ENCODE data around the gene MTMR8. TPM values are rescaled to one million over a fixed set of nuclear protein-coding genes. Genes with fewer than 3 reads are reported as not detected.
A peak's percentile ranks its signal among the peaks of the same experiment; 100 is the strongest.

Gene MTMR8
- 0.58 and 0.59 TPM in 2 replicates for polyA plus RNA-seq (2013)

- no peaks in the 10 kb centered on the region for H3K9me3 ChIP-seq (ENCODE audit: insufficient read depth, low read depth, low read length)
- H3K36me3 ChIP-seq (ENCODE audit: control insufficient read depth in 1 of 2, insufficient read depth in 2 of 2, low read length in 2 of 2) = no peaks in the 10 kb centered on the region
- WGBS (ENCODE audit: extremely low coverage, insufficient coverage, insufficient read length) = no CpG with 5 or more reads among the region's 40 CpGs
Observed at GRCh38 chrX:64394874-64395567, at the start of gene MTMR8. Gene MTMR8, minus strand, starts transcription at chrX:64395452. Its CDS starts 89 bp downstream, at chrX:64395363.

GRCh38 chrX:64439551-64439950, 44.3 kb upstream of the MTMR8 start:
- Histone ChIP-seq H3K79me2 (ENCODE audit: control insufficient read depth, insufficient read depth, low read length, poor library complexity) (no peaks in the 10 kb centered on the region), H3K27ac (ENCODE audit: low read depth, low read length) (no peak overlapping the region), H2BK5ac (ENCODE audit: low read depth, low read length, poor library complexity) (no peak overlapping the region), H2BK12ac (ENCODE audit: low read length) (no peak overlapping the region), H2AFZ (ENCODE audit: insufficient read depth, low read length, poor library complexity) (no peak overlapping the region), H4K91ac (ENCODE audit: low read depth, low read length) (no peak overlapping the region), H2AK5ac (ENCODE audit: low read length) (no peak overlapping the region), H3K4me1 (ENCODE audit: control insufficient read depth in 1 of 2, insufficient read depth in 2 of 2, low read length in 2 of 2) (no peaks in the 10 kb centered on the region), H3K9ac (ENCODE audit: low read length) (no peak overlapping the region), H2BK120ac (ENCODE audit: insufficient read depth, low read length, poor library complexity) (no peak overlapping the region), H3K36me3 (ENCODE audit: control insufficient read depth in 1 of 2, insufficient read depth in 2 of 2, low read length in 2 of 2) (no peaks in the 10 kb centered on the region), H3K4me3 (ENCODE audit: low read depth, low read length) (no peak overlapping the region), H4K8ac (ENCODE audit: low read depth, low read length) (no peak overlapping the region), H3K4ac (ENCODE audit: low read depth, low read length) (no peak overlapping the region), H3K27me3 (ENCODE audit: insufficient read depth, low read length) (no peaks in the 10 kb centered on the region), H3K4me2 (ENCODE audit: low read length) (no peak overlapping the region), H4K12ac (ENCODE audit: low read depth, low read length) (no peak overlapping the region), H3K18ac (ENCODE audit: low read length) (no peak overlapping the region), H3K23ac (ENCODE audit: low read length) (no peak overlapping the region), H3K14ac (ENCODE audit: low read length) (no peak overlapping the region), H3K79me1 (ENCODE audit: low read length) (no peaks in the 10 kb centered on the region), H3K9me3 (ENCODE audit: insufficient read depth, low read depth, low read length) (no peaks in the 10 kb centered on the region)
- DNase-seq = no peak
- no CpG with 5 or more reads among the region's 2 CpGs for WGBS (ENCODE audit: extremely low coverage, insufficient coverage, insufficient read length)

More at GRCh38 chrX:64394874-64395567, at the start of gene MTMR8:
- Histone ChIP-seq H3K23ac (ENCODE audit: low read length) (no peak within 1 kb of the TSS), H2AK5ac (ENCODE audit: low read length) (no peak within 1 kb of the TSS), H4K8ac (ENCODE audit: low read depth, low read length) (peak within 1 kb of the TSS; percentile 66), H3K79me2 (ENCODE audit: control insufficient read depth, insufficient read depth, low read length, poor library complexity) (no peaks in the 10 kb centered on the region), H2AFZ (ENCODE audit: insufficient read depth, low read length, poor library complexity) (peak within 1 kb of the TSS; percentile 83), H4K12ac (ENCODE audit: low read depth, low read length) (no peak within 1 kb of the TSS), H2BK120ac (ENCODE audit: insufficient read depth, low read length, poor library complexity) (no peak within 1 kb of the TSS), H3K4me2 (ENCODE audit: low read length) (peak within 1 kb of the TSS; percentile 92), H3K4ac (ENCODE audit: low read depth, low read length) (no peak within 1 kb of the TSS), H3K27ac (ENCODE audit: low read depth, low read length) (no peak within 1 kb of the TSS), H3K79me1 (ENCODE audit: low read length) (no peaks in the 10 kb centered on the region), H3K18ac (ENCODE audit: low read length) (no peak within 1 kb of the TSS), H4K91ac (ENCODE audit: low read depth, low read length) (no peak within 1 kb of the TSS), H2BK12ac (ENCODE audit: low read length) (no peak within 1 kb of the TSS), H3K4me3 (ENCODE audit: low read depth, low read length) (peak within 1 kb of the TSS; percentile 72), H3K27me3 (ENCODE audit: insufficient read depth, low read length) (no peaks in the 10 kb centered on the region), H3K4me1 (ENCODE audit: control insufficient read depth in 1 of 2, insufficient read depth in 2 of 2, low read length in 2 of 2) (peaks cover 3 to 4% of the 10 kb centered on the region in 2 experiments), H3K14ac (ENCODE audit: low read length) (no peak within 1 kb of the TSS), H2BK5ac (ENCODE audit: low read depth, low read length, poor library complexity) (no peak within 1 kb of the TSS), H3K9ac (ENCODE audit: low read length) (no peak within 1 kb of the TSS)
- DNase-seq = peak; percentile 12 to 60

- Histone ChIP-seq H4K12ac (ENCODE audit: low read depth, low read length) (no peak overlapping the region), H4K91ac (ENCODE audit: low read depth, low read length) (no peak overlapping the region), H3K79me2 (ENCODE audit: control insufficient read depth, insufficient read depth, low read length, poor library complexity) (no peaks in the 10 kb centered on the region), H3K4me3 (ENCODE audit: low read depth, low read length) (no peak overlapping the region), H3K4ac (ENCODE audit: low read depth, low read length) (no peak overlapping the region), H3K27me3 (ENCODE audit: insufficient read depth, low read length) (no peaks in the 10 kb centered on the region), H2AFZ (ENCODE audit: insufficient read depth, low read length, poor library complexity) (no peak overlapping the region), H3K9ac (ENCODE audit: low read length) (no peak overlapping the region), H3K9me3 (ENCODE audit: insufficient read depth, low read depth, low read length) (no peaks in the 10 kb centered on the region), H3K4me2 (ENCODE audit: low read length) (no peak overlapping the region), H2BK120ac (ENCODE audit: insufficient read depth, low read length, poor library complexity) (no peak overlapping the region), H3K36me3 (ENCODE audit: control insufficient read depth in 1 of 2, insufficient read depth in 2 of 2, low read length in 2 of 2) (no peaks in the 10 kb centered on the region), H4K8ac (ENCODE audit: low read depth, low read length) (no peak overlapping the region), H3K14ac (ENCODE audit: low read length) (no peak overlapping the region), H2BK12ac (ENCODE audit: low read length) (no peak overlapping the region), H3K79me1 (ENCODE audit: low read length) (no peaks in the 10 kb centered on the region), H3K18ac (ENCODE audit: low read length) (no peak overlapping the region), H2BK5ac (ENCODE audit: low read depth, low read length, poor library complexity) (no peak overlapping the region), H2AK5ac (ENCODE audit: low read length) (no peak overlapping the region), H3K23ac (ENCODE audit: low read length) (no peak overlapping the region), H3K27ac (ENCODE audit: low read depth, low read length) (no peak overlapping the region), H3K4me1 (ENCODE audit: control insufficient read depth in 1 of 2, insufficient read depth in 2 of 2, low read length in 2 of 2) (no peaks in the 10 kb centered on the region)
- WGBS (ENCODE audit: extremely low coverage, insufficient coverage, insufficient read length) = no CpG with 5 or more reads among the region's 1 CpG
- no peak for DNase-seq
Observed at GRCh38 chrX:64437665-64438064, 42.4 kb upstream of the MTMR8 start.

GRCh38 chrX:64437218-64437617, 42.0 kb upstream of the MTMR8 start:
- no peak overlapping the region for H4K91ac ChIP-seq (ENCODE audit: low read depth, low read length)
- H3K4me1 ChIP-seq (ENCODE audit: control insufficient read depth in 1 of 2, insufficient read depth in 2 of 2, low read length in 2 of 2) = no peaks in the 10 kb centered on the region
- no peak overlapping the region for H2AK5ac ChIP-seq (ENCODE audit: low read length)
- no peak overlapping the region for H3K27ac ChIP-seq (ENCODE audit: low read depth, low read length)
- no peak overlapping the region for H3K14ac ChIP-seq (ENCODE audit: low read length)
- no peak overlapping the region for H4K12ac ChIP-seq (ENCODE audit: low read depth, low read length)
- no peak overlapping the region for H3K9ac ChIP-seq (ENCODE audit: low read length)
- no peak overlapping the region for H2AFZ ChIP-seq (ENCODE audit: insufficient read depth, low read length, poor library complexity)
- H3K79me2 ChIP-seq (ENCODE audit: control insufficient read depth, insufficient read depth, low read length, poor library complexity) = no peaks in the 10 kb centered on the region
- no peak overlapping the region for H3K23ac ChIP-seq (ENCODE audit: low read length)
- no peak overlapping the region for H3K4me3 ChIP-seq (ENCODE audit: low read depth, low read length)
- no peak for DNase-seq
- H4K8ac ChIP-seq (ENCODE audit: low read depth, low read length) = no peak overlapping the region
- H2BK120ac ChIP-seq (ENCODE audit: insufficient read depth, low read length, poor library complexity) = no peak overlapping the region
- H3K4me2 ChIP-seq (ENCODE audit: low read length) = no peak overlapping the region
- no CpG with 5 or more reads among the region's 5 CpGs for WGBS (ENCODE audit: extremely low coverage, insufficient coverage, insufficient read length)
- no peak overlapping the region for H2BK5ac ChIP-seq (ENCODE audit: low read depth, low read length, poor library complexity)
- no peaks in the 10 kb centered on the region for H3K9me3 ChIP-seq (ENCODE audit: insufficient read depth, low read depth, low read length)
- no peak overlapping the region for H3K4ac ChIP-seq (ENCODE audit: low read depth, low read length)
- no peaks in the 10 kb centered on the region for H3K79me1 ChIP-seq (ENCODE audit: low read length)
- H3K18ac ChIP-seq (ENCODE audit: low read length) = no peak overlapping the region
- no peaks in the 10 kb centered on the region for H3K27me3 ChIP-seq (ENCODE audit: insufficient read depth, low read length)
- no peak overlapping the region for H2BK12ac ChIP-seq (ENCODE audit: low read length)
- H3K36me3 ChIP-seq (ENCODE audit: control insufficient read depth in 1 of 2, insufficient read depth in 2 of 2, low read length in 2 of 2) = no peaks in the 10 kb centered on the region
